ENCODE measurements around the gene SP4. TPM values are rescaled to one million over a fixed set of nuclear protein-coding genes. Genes with fewer than 3 reads are reported as not detected.

Gene SP4
- total RNA-seq (2022; extraction: Qiagen RNA extraction): 0.83 to 1.4 TPM (median 0.94 TPM) in 5 replicates

DNA sequence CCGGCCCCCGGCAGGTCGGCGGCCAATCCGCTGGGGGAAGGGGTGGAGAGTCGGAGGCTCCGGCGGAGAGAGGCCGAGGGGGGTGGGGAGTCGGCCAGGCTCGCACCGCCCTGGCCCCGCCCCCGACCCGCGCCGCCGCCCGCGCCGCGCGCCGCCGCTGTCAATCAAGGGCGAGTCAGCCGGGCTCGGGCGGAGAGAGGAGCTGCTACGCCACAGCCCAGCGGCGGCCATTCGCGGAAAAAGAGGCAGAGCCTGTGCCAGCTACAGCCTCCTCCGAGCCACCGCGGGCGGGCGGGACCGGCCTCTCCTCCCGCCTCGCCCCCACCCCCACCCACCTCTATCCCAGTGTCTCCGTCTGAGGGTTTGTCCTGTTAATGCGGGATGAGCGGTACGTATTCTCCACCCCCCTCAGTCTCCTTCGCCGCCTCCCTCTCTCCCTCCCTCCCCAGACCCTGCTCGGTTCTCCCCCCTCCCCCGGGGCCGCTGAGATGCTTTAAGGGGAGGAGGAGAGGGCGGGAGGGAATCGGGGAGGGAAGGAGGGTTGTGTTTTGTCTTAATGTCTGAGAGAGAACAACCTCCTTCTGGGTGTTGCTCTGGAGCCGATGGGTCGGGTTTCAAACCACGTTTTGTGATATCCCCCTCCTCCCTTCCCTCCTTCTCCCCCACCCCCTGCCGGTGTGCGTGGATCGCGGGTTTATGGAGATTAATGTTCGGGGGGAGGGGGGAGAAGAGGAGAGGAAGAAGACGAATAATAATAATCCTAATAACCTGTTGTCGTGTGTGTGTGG lies at the start of gene SP4:
Gene SP4 (plus strand): TSS at position 213 of the 788 bp plus-strand sequence. CDS start 169 bp downstream, at position 382.

GRCh38 chr7:21542891-21543527 lies 115.1 kb downstream of the SP4 start, which contains the start of gene DNAH11:
DNAH11 (plus strand) TSS chr7:21543039; CDS start chr7:21543246, 207 bp downstream.

Other genes with a start within 250 kb of the SP4 start
- 0.04 to 0.43 TPM (median 0.20 TPM) in 5 replicates for gene DNAH11, start 115.0 kb downstream of the SP4 start, total RNA-seq (2022; extraction: Qiagen RNA extraction)